GM12878 (cell line): Measurements from ENCODE around the gene THUMPD3. TPM values are rescaled to one million over a fixed set of nuclear protein-coding genes. Genes with fewer than 3 reads are reported as not detected.
A peak's percentile ranks its signal among the peaks of the same experiment; 100 is the strongest.

Source experiments
- ATAC-seq: fragments of 200-7000 bp; cut with Tn5 transposase; 3 replicates; pipeline ENCODE4 v1.9.1; 2020; ENCODE audit warnings: mild to moderate bottlenecking, moderate library complexity
- BruUV-seq: library from RNA; stranded (reverse); fragments of 400-500 nt; replicated peaks from 2 replicates; lab custom pipeline; 2021; lab: Mats Ljungman, UMichigan
- CTCF ChIA-PET: fragments of 300-600 bp; sonication (Branson Sonifier 250); formaldehyde crosslinking; extraction: SDS; loops from one replicate; lab custom pipeline; 2021; ENCODE audit warnings: inconsistent platforms; lab: Yijun Ruan, JAX
- POLR2A ChIA-PET: fragments of 350-600 bp; formaldehyde crosslinking; extraction: SDS; loops from one replicate; lab custom pipeline; 2021; ENCODE audit warnings: inconsistent platforms; lab: Charles Lee
- RAD21 ChIA-PET: fragments of 300-600 bp; sonication (Branson Sonifier 250); formaldehyde crosslinking; loops from one replicate; lab custom pipeline; 2023; ENCODE audit warnings: antibody characterized with exemption; ENCODE audit not compliant: unreplicated experiment; lab: Charles Lee
- SMC1A ChIA-PET: fragments of 300-600 bp; sonication (Branson Sonifier 250); formaldehyde crosslinking; loops from one replicate; lab custom pipeline; 2023; ENCODE audit not compliant: unreplicated experiment, uncharacterized antibody; lab: Charles Lee
- DNase-seq: peaks from one replicate; pipeline ENCODE4 v3.0.0-alpha.2; 2011; ENCODE audit warnings: low read depth, low spot score
- FAIRE-seq: peaks from 3 replicates; lab custom pipeline; 2011; peaks lifted over from hg19 to GRCh38; lab: Jason Lieb, UNC
- H2AFZ ChIP-seq: 2 replicates; pipeline ENCODE4 v1.6.0; 2011; ENCODE audit warnings: low read depth, low read length, control low read depth; ENCODE audit not compliant: control insufficient read depth
- H3K27ac ChIP-seq: 2 replicates; pipeline ENCODE4 v1.5.1; 2011; ENCODE audit warnings: control low read depth; ENCODE audit not compliant: control insufficient read depth, insufficient read depth
- H3K27me3 ChIP-seq, 2 experiments: replicated peaks in 1 of 2; 2 replicates each; pipeline versions ENCODE4 v1.6.0 to v1.6.1; 2011; ENCODE audit warnings: low read length in 1 of 2; ENCODE audit not compliant: control insufficient read depth in 2 of 2, insufficient read depth in 2 of 2
- H3K36me3 ChIP-seq, 2 experiments: 2 replicates each; pipeline ENCODE4 v1.5.1; 2011; ENCODE audit warnings: low read length in 1 of 2; ENCODE audit not compliant: control insufficient read depth in 2 of 2, insufficient read depth in 2 of 2
- H3K4me1 ChIP-seq: 2 replicates; pipeline ENCODE4 v1.6.1; 2011; ENCODE audit warnings: mild to moderate bottlenecking, low read length, moderate library complexity, mixed read lengths; ENCODE audit not compliant: control insufficient read depth, insufficient read depth
- H3K4me2 ChIP-seq: 2 replicates; pipeline ENCODE4 v1.6.0; 2011; ENCODE audit warnings: control low read depth; ENCODE audit not compliant: control insufficient read depth, insufficient read depth
- H3K4me3 ChIP-seq: fragments of 200-600 bp; sonication (generic); 2 replicates; pipeline ENCODE4 v1.5.1; 2016
- H3K79me2 ChIP-seq: 2 replicates; pipeline ENCODE4 v1.6.0; 2011; ENCODE audit warnings: low read length; ENCODE audit not compliant: control insufficient read depth, insufficient read depth
- H3K9ac ChIP-seq: 2 replicates; pipeline ENCODE4 v1.8.0; 2011; ENCODE audit warnings: low read length, control low read depth, mixed read lengths; ENCODE audit not compliant: control insufficient read depth, insufficient read depth
- H3K9me3 ChIP-seq: replicated peaks from 3 replicates; pipeline ENCODE4 v1.5.1; 2011; ENCODE audit warnings: mild to moderate bottlenecking, low read length; ENCODE audit not compliant: control insufficient read depth, insufficient read depth
- H4K20me1 ChIP-seq: 2 replicates; pipeline ENCODE4 v1.6.0; 2011; ENCODE audit not compliant: control insufficient read depth, insufficient read depth
- CHD2 ChIP-seq: IDR thresholded peaks from 2 replicates; pipeline ENCODE4 v1.6.1; 2011; ENCODE audit warnings: low read depth, low read length, improper control_type of control experiment, borderline replicate concordance
- EP300 ChIP-seq, 2 experiments: fragments of 150-350 bp in 1 of 2; IDR thresholded peaks; 2 replicates each; pipeline ENCODE4 v1.6.1; 2011 to 2012; ENCODE audit warnings: low read depth in 2 of 2, low read length in 2 of 2, borderline replicate concordance in 1 of 2, improper control_type of control experiment in 1 of 2, inconsistent platforms in 1 of 2; ENCODE audit not compliant: control insufficient read depth in 1 of 2
- GABPA ChIP-seq: IDR thresholded peaks from 2 replicates; pipeline ENCODE4 v1.6.1; 2014; ENCODE audit warnings: antibody characterized with exemption, low read depth, mild to moderate bottlenecking, inconsistent platforms
- MTA3 ChIP-seq: IDR thresholded peaks from 2 replicates; pipeline ENCODE4 v1.6.1; 2012; ENCODE audit warnings: low read length, inconsistent platforms, borderline replicate concordance
- NFIC ChIP-seq: IDR thresholded peaks from 2 replicates; pipeline ENCODE4 v1.6.1; 2012; ENCODE audit warnings: low read depth, mild to moderate bottlenecking, inconsistent platforms, low read length, moderate library complexity
- SMC3 ChIP-seq: IDR thresholded peaks from 2 replicates; pipeline ENCODE4 v1.6.1; 2011; ENCODE audit warnings: low read length, improper control_type of control experiment, borderline replicate concordance
- WGBS: methylation state at CpG from one replicate; pipeline ENCODE4 v1.1.6; 2016; ENCODE audit warnings: low lambda C conversion rate; ENCODE audit not compliant: insufficient replicate concordance, insufficient coverage; ENCODE audit errors: missing lambda C conversion rate; 5-methylcytosine and 5-hydroxymethylcytosine counted together
- in situ Hi-C: fragments of 300-500 bp; cut with MboI; formaldehyde crosslinking; loops from 9 replicates; pipeline ENCODE4 v1.14.3; 2018; ENCODE audit warnings: mixed read lengths
- intact Hi-C: fragments of 100-400 bp; cut with micrococcal nuclease; formaldehyde crosslinking; loops from one replicate; pipeline ENCODE4 v1.14.2; 2022; ENCODE audit not compliant: unreplicated experiment
- polyA plus RNA-seq, 11 experiments: library from polyadenylated mRNA; depleted of rRNA in 4 of 11; unstranded in 6 of 11; stranded (reverse) in 5 of 11; fragments of >200 nt; fragmentation: Nextera tagmentation in 4 of 11; fragmentation: Illumina TruSeq in 1 of 11; extraction: Ambion mirVana in 4 of 11; extraction: Trizol in 1 of 11; gene quantifications; 1 replicate in 1 of 11; 2 replicates in 10 of 11; pipeline versions ENCODE4 v1.2.1 to v1.2.3, GENCODE V29; 2011 to 2016; ENCODE audit warnings: inconsistent platforms in 2 of 11, missing spikeins in 2 of 11, low read depth in 1 of 11
- total RNA-seq, 4 experiments: library from RNA; depleted of rRNA in 3 of 4; stranded (reverse); fragments of >200 nt in 3 of 4; fragmentation: Illumina TruSeq in 1 of 4; extraction: Trizol in 1 of 4; gene quantifications; 2 replicates each; pipeline versions ENCODE4 v1.2.1 to v1.2.3, GENCODE V29; 2013 to 2021

Gene THUMPD3
- total and polyA plus RNA-seq, 10 of the 15 experiments (the other 5 are each of a cell fraction or from before 2014, with no cell fraction given), result 28.7 to 47.4 (median 41.8) TPM

DNA sequence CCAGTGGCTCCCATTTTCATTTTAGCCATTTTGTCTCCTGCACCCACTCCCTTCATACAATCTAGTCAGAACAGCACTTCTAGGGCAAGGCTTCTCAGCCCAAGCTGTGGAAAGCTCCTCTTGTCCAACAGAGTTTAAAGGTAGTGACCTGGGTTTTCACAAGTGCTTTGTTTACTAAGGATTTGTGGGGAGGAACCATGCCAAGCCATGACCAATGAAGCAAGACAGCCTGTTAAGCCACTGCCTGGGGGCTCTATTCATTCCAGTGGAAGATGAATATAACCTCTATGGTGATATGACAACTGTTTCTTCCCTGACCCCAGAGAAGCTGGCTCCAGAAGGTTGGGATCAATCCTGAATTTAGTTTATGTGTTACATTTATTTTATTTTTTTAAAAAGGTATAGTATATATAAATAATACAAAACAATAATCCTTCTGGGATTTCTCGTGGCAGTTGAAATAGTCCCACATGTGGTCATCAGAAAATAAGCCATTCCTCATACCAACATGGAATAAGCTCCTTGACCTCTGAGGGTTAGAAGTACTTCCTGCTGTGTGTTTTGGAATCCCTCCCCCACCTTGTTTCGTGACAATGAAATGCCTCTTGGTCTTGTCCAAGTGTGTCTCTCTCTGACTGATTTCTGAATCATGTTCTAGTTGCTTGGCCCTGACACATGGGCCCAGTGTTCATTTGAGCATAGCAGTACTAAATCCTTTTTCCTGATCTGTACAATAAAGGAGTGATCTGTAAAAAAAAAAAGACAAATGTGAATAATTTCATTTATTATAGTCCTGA, 13.3 kb upstream of the THUMPD3 start:
- TF ChIP-seq CHD2 (no peak), NFIC (peak; percentile 40; the same call in 1 of the 2 replicates), SMC3 (no peak), MTA3 (no peak), EP300 (IDR thresholded peaks at IDR 0.05; ENCODE audit: borderline replicate concordance in 1 of 2, control insufficient read depth in 1 of 2, low read depth in 2 of 2, low read length in 2 of 2) (no peak), GABPA (peak; percentile 29; the same call in 1 of the 2 replicates)
- no peak overlapping the region for H3K9ac ChIP-seq
- no peaks in the 10 kb centered on the region for H3K9me3 ChIP-seq
- H3K79me2 ChIP-seq, result no peaks in the 10 kb centered on the region
- no peak overlapping the region for H3K27ac ChIP-seq
- H3K36me3 ChIP-seq, result no peaks in the 10 kb centered on the region
- DNase-seq (no peak), FAIRE-seq (no peak), ATAC-seq (no peak)
- SMC1A ChIA-PET, result no interaction called here
- intact Hi-C loops (loop anchor here (5.0 to 10.0 kb wide), 2 partner anchors 303 to 385 kb away; partner anchors contain the start of gene BRPF1), in situ Hi-C loops (no loop called here)
- H4K20me1 ChIP-seq, result no peaks in the 10 kb centered on the region
- no peak overlapping the region for H2AFZ ChIP-seq
- no peaks in the 10 kb centered on the region for H3K27me3 ChIP-seq
- H3K4me3 ChIP-seq, result no peak overlapping the region
- RAD21 ChIA-PET, result no interaction called here
- no TSS peak for BruUV-seq
- H3K4me2 ChIP-seq, result no peak overlapping the region
- CTCF ChIA-PET, result interaction anchor here (0.9 kb wide), 1 partner anchor 386 kb away, joined by 3 read pairs; no protein-coding TSS in a partner anchor
- POLR2A ChIA-PET, result interaction anchor here (0.9 kb wide), 1 partner anchor 13 kb away, joined by 3 read pairs; no protein-coding TSS in a partner anchor
- WGBS, result 47% methylated on average over 2 of the region's 2 CpGs
- no peaks in the 10 kb centered on the region; the same call in 1 of the 2 replicates for H3K4me1 ChIP-seq
